IPS-11a (cell line): ENCODE results near the gene CHST10.

ENCODE experiments used
- H3K4me3 ChIP-seq: one replicate; pipeline ENCODE4 v1.5.1; 2013; ENCODE audit warnings: low read depth, low read length, control low read depth

Gene CHST10

DNA sequence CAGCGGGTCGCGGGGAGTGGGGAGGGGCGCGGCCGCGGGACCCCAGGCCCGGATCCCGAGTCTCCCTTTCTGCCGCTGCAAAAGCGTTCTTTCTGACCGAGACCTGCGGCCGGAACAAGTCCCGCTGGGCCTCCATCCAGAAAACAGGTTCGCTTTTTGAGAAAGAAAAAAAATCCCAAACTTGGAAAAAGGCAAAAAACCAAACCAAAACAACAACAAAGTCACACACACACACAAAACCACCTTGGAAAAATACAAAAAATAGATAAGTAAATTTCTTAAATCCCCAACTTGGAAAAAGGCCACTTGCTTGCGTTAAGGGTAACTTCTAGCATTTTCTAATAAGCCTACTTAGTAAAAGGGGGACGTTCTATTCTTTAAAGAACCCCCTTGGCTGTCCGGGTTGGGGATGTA is 250 bp upstream of the CHST10 start:
- peak overlapping the region; percentile 62 for H3K4me3 ChIP-seq

DNA sequence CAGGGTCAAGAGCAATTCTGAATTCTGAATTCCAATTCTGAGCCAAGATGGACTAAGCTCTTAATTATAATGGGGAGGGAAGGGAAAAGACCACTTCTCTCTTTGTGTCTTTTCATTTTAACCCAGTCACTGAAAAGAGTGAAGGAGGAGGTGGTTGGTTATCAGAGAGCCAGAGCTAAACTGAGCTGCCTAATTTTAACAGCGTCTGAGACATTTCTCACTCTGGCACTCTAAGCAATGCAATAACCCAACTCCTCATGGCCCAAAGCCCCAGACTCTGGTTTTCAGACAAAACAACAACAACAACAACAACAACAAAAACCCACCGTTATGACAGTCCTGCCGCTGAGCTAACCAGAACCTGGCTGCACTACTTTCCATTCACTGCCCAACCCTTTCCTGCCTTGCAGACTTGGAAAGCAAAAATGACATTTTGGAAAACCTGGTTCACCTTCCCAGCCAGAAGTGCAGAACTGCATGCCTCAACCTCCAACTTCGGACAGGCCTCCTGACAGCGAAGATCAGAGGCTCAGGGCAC is 1.0 kb downstream of the CHST10 start:
- peak overlapping the region; percentile 62 for H3K4me3 ChIP-seq

DNA sequence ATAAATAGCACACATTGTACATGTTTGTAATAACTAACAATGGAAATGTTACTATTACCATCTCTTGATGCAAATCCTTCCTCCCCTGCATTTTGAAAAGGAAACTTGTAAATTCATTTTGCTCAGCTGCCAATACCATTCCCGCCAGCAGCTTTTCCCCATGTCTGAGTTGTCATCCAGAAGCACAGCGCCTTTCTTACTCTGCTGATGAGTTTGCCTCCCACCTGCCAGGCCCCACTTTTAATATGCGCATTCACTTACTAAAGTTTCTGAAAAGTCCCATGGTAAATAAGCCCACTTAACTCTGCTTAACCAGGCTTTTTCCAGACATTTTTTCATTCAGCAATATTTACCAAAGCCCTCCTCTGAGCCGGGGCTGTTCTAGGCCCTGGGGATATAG is 3.9 kb downstream of the CHST10 start:
- H3K4me3 ChIP-seq, result no peak overlapping the region

DNA sequence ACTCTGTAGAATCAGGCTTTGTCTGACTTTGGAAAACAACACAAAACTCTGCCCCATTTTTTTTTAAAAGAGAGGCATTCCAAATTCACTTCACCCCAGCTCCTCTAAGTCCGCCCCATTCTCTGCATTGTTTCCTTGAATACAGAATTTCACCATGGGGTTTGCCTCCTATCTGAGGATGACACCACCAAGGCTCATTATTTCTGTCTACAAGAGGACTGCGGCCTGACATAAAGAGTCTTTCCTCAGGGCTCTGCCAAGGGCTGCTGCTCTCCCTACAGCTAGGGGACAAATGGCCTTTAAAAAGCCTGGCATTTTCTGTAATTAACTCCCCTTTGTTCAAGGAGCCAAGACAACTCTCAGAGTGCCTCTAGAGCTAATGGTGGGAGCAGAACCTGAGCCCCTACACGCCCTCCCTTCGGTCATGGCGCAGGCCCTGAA is 4.6 kb downstream of the CHST10 start:
- no peak overlapping the region for H3K4me3 ChIP-seq

DNA sequence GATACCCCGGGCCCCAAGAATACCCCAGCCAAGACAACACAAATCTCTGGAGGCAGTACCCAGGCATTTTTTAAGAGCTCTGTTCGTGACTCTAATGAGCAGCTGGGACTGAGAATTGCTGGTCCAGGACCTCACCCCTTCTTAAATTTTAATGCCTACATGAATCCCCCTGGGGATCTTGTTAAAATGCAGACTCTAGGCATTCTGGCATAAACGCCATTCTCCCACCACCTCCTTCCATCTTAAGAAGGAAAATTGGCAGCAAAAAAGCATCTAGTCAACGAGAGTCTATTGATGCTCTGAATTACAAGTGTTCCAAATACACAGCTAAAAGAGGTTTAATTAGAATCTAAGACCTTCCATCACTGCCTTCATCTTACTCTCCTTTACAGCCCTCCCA is 5.0 kb downstream of the CHST10 start:
- H3K4me3 ChIP-seq, result no peak overlapping the region

DNA sequence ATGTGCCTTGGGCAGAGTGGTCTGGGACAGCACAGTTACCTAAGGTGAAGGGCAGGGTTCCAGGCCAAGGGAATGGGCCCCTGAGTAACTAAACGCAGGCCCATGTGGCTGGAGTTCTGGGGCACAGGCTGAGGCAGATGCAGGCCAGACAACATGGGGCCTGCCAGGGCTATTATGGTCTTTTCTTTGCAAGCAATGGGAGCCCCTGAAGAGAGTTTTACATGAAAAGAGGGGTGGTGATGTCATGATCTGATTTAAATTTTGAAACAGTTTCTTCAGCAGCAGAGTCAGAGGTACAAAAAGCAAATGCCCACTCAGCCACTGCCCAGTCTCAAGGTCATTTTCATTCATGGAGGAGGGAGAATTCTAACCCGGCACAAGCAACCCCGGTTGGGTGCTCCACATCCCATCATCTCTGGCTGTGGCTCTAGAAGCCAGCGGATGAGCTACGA is 5.6 kb downstream of the CHST10 start:
- H3K4me3 ChIP-seq, result no peak overlapping the region

DNA sequence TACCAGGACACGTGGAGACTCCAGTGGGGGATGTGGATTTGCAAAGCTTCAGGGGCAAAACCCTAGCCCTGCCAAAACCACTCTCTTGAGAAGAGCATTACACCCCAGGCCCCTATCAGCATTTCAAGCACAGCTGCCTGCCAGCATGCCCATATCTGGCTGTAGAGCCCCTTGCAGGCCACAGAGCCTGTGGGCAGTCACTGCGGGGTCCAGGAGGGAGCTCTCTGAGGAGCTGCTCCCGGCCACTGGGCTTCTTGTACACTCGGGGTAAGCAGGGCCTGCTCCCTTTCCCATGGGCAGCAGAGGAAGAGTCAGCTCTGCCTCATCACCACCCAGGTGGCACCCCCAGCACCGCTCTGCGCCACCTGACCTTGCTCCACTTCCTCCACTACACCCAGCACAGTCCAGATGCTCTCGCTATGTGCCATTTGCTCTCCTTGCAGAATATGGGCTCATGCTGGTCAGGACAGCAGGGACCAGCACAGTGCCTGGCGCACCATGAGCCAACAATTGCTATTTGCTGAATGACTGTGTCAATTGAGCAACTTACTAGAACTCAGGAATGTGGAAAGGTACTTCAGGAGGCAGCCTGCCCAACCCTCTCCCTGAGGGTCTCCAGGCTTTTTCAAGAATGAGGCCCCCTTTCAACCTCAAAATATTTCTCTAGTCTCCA is 7.4 kb downstream of the CHST10 start:
- no peak overlapping the region for H3K4me3 ChIP-seq

DNA sequence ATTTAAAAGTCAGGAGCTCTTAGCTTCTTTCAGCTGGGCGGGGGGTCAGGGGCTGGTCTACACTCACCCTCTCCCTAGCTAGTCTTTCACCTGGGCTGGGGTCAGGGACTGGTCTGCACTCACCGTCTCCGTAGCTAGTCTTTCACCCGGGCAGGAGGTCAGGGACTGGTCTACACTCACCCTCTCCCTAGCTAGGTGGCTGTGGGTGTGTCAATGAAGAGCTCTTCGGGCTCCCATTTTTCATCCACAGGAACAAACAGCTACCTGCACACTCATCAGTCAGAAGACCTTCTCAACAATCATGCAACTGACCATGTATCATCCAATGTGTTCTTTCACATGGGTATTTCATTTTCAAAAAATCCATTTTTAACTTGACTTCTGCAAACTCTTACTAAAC is 8.0 kb downstream of the CHST10 start:
- no peak overlapping the region for H3K4me3 ChIP-seq

DNA sequence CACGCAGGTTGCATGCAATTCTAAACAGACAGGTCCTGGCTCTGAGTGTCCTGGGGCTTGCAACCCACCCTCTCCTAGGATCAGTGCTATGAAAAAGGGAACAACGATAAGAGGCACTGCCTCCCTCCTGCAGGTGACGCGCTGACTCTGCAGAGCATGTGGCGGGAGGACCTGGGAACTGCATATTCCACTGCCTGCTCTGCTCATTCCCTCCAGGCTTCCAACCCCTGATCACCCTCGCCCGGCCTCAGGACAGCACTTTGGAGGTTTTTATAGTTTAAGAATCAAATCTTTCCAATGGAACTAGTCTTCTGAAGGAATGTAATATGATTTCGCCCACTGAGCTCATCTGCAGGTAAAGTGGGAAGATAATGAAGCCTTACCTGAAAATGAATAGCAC is 8.5 kb downstream of the CHST10 start:
- no peak overlapping the region for H3K4me3 ChIP-seq

DNA sequence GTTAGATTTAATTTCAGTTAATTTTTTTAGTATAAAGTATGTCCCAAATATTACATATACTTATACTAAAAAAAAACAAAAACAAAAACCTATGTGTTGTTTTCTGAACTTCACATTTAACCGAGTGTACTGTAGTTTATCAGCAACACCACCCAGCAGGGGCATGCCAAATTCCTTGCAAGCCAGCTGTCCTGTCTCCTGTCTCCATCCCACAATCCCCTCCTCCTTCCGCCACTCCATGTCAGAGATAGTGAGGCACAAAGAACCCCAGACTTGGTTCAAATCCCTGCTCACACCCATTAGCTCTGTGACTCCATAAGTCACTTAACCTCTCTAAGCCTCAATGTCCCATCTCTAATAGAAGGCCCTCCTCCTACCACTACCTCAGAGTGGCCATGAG is 9.4 kb downstream of the CHST10 start:
- no peak overlapping the region for H3K4me3 ChIP-seq

DNA sequence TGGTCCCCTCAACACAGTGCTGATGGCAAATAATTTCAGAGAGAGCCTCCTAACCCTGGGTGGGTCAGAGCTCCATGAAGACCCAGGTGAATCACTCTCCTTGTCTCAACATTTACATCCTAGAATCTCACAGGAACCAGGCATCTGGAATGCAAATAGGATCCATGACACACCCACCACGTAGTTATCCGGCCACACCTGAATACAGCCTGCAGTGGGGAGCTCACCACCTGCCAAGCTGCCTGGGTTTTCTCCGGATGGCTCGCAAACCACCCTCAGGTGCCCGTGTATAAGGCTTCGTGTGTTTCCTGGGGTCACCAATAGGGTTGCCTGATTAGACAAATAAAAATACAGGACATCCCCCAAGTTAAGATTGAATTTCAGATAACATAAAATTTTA is 9.9 kb downstream of the CHST10 start:
- no peak overlapping the region for H3K4me3 ChIP-seq

DNA sequence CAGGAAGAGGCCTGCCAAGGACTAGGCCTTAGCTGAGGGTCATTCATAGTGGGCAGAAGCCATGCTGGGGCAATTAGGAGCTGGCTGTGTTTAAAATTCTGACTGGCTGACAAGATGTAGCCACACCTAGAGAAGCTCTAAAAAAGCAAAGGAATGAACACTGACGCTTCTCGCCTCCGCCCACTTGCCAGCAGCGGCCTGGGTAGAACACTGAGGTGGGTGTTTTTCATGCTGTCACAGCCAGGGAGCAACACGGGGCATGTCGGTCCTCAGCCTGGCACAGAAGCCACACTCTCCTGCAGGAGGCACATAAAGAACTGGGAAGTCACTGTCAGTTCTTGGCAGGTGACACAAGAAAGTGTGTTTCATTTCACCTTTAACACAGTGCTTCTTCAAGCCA is 10.4 kb downstream of the CHST10 start:
- H3K4me3 ChIP-seq, result no peak overlapping the region

DNA sequence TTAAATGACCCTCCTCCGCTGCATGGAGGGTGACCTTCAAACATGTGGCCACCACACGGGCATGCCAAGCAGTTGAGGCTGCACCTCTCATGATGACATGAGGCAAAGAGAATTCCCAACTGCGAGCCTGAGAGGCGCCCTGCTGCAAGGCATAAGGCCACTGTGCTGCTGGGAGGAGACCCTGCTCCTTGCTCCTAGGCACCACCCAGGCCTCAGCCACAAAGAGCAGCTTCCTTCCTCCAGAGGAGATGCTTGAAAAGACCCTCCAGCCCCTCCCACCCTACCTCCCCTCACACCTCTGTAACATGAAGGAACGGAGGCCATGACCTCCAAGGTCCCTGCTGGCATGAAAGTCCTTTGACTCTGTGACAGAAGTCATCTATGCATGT is 11.4 kb downstream of the CHST10 start:
- H3K4me3 ChIP-seq, result no peak overlapping the region

DNA sequence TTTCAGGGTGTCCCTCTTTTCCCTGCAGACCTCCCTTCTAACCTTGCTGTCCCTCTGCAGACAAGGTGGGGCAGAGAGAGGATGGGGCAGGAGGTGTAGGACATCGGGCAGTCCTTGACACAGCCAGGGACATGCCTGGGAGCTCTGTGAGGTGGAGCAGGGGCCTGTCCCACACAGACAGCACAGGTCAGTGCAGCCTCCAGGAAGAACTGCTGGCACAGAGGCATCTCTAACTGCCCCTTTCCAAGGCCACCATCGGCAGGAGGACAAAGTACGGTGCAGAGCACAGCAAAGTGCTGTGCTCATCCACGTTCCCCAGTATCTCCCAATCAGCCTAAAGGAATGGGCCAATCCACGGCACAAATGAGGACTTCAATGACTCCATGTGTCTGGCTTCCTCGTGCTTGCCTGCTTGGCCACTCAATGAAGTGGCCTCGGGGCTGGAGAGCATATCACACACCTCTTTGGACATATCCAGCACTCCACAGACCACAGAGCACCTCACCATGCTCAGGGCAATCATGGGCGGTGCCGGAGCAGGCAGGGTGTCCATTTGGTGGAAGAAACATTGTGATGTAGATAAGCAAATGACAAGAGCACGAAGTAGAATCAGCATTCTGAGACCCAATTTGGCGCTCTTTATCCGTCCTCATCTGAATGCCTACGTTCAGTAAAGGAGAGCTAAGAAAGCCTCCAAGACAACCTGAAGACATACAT is 11.9 kb downstream of the CHST10 start:
- no peak overlapping the region for H3K4me3 ChIP-seq

DNA sequence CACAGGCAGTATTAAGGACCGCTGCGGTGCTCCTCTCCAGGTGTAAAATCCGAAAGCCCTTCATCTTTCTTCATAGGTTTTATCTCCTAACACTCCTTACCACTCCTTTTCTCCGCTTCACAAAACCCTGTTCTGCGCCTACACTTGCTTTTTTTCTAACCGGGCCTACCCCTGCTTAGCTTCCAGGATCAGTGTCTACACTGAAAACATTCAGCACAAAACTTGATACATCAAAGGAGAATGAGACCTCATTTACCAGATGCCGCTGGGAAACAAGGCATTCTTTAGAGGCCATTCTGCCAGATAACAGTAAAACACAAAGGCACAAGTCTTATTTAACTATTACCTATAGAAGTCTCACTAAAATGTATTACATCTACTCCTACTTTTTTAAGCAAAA is 13.1 kb downstream of the CHST10 start:
- H3K4me3 ChIP-seq, result no peak overlapping the region

DNA sequence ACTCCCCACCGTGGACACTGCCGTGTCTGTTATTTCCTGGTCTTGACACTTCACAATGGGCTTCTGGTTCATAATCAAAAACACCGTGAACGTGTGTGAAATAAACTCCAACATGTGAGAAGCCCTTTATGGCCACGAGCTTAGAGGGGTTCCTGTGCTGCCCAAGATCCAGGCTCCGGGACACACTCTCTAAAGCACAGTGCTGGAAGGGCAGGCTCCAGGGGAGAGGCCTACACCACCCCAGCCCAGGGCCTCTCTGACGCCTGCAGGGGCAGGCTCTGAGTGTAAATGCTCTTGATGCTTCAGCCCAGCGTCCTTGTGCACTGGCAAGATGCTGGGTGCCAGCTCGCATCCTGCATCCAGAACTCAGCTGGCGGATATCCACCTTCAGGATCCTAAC is 13.7 kb downstream of the CHST10 start:
- no peak overlapping the region for H3K4me3 ChIP-seq

DNA sequence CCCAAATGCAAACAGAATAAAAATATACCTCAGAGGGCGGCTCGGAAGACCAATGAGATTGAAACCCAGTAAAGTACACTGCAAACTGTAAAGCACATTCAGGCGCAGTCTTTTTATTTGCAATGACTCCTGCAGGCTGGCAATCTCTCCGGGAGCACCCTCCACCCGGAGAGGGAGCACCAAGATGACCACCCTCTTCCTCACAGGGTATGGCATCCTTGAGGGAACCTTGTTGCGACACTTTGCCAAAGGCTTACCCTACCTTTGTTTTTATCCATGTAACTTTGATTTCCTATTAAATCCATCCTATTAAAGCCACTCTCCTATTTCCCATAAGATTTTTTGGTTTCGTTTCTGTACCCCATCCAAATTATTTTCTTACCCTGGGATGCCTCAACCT is 16.2 kb downstream of the CHST10 start:
- no peak overlapping the region for H3K4me3 ChIP-seq

DNA sequence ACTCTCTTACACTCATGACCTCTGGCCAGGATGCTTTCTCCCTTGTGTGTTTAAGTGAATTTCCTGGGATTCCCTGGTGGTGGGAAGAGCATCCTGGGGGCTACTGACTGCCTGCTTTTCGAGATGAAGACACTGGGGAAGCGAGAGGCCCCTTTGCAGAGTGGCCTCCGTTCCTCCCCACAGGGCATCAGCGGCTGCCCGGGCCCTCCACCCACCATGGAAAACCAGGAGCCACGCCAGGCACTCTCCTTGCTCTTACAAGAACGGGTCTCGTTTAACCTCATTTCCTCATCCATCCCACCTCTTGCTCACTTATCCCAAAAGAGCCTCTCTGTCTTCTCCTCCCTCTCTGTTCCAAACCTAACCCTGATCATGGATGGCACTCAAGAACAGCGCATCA is 17.8 kb downstream of the CHST10 start:
- H3K4me3 ChIP-seq, result no peak overlapping the region

DNA sequence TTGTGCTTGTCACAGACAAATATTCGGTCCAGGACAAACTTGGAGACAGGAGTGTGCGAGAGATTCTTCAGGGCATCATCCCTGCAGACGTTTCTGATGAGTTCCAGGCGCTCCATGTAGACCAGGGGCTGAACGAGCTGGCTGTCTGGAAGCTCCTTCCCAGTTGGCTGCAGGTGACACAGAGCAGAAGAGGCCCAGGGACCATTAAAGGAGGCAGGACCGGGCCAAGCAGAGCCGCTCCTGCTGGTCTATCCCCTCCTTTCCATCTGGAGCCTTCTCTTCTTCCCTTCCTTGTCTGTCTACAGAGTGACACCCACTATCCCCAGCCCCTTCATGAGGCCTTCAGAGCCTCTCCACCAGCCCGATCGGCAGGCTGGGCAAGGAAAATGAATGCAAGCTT is 19.5 kb downstream of the CHST10 start:
- H3K4me3 ChIP-seq, result no peak overlapping the region

DNA sequence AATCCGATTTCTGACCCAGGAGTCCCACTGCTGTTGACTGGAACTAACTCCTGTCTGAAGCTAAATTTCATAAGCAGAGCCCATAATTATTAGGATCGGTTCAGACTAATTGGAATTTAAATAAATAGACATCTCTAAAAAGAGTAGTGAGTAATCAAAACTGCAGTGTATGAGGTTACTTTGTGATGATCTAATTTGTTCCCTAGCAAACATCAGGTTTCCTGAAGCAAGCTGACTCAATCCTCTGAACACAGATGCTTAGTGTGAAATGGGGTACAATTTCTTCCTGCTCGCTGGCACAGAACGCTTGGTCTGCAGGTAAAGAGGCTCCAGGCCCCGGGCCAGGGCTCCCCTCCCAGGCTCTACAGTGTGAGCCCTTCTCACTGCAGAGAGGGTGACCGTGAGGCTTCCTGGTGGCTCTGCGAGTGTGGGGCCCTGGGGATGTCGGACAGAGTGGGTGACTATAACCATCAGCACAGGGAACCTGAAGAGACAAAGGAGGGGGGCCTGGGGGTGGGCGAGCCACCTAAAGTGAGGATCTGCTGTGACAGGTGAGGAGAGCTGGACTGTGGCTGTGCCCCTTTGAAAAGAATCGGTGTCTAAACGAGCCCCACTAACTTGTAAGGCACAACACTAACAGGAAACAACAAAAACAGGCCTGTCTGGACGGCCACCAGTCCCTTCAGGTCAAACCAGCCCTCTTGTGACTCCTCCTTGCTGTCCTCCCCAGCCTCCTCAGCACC is 20.2 kb downstream of the CHST10 start:
- H3K4me3 ChIP-seq, result no peak overlapping the region

DNA sequence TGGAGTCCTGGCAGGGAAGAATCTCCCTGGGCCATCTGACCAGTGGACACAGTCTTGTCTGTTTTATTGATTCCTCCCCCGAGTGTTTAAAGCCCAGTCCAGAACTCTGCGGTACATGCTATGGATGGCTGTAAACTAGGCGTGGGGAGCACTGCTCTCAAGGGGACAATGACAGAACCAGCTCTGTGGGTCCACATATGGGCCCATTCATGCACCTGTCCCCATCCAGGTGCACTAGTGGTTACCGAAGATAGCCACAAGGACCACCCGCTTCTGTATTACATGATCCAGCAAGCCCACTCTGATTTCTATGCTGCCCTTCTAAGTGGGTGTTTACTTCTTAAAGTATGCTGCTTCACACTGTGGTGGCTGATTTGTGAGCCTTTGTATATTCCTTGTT is 21.0 kb downstream of the CHST10 start:
- no peak overlapping the region for H3K4me3 ChIP-seq
